HG03571 (cell line): ENCODE results near the gene B4GALT6.

Source experiments
- ATAC-seq: cut with Tn5 transposase; IDR thresholded peaks from one replicate; pipeline ENCODE4 v1.9.1; 2021; ENCODE audit not compliant: unreplicated experiment

The B4GALT6 gene

DNA sequence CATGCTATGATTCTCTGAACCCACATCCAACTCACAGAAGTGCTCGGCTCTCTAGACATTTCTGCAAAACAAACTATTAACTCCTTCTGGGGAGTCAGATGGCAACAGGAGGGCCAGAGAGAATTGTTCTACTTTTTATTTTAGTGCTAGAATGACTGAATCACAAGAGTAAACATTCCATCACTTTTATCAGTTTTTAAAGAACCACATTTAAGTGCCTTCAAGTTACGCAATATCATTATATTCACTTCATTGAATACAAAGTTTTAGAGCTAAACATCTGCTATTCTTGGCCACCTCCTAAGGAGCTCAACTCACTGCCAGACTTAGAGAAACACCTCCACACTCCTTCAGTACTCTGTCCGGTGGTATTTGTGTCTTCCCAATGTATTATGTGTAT, 22.4 kb downstream of the B4GALT6 start:
- ATAC-seq: no peak

DNA sequence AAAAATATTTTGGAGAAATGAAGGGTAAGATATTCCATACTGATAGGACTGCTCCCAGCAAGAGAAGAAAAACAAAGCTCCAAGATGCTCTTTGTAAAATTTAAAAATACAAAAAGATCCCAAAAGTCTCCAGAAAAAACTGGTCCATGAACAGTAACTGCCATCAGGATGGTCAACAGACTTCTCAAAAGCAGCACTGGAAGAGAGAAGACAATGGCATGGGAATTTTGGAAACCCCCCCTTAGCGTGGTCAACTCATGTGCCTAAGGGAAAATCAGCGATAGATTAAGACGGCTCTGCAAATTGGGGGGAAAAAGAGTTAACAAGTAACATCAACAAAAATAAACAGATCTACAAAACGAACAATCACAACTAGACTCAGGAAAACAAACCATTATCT, 23.6 kb downstream of the B4GALT6 start:
- no peak for ATAC-seq

DNA sequence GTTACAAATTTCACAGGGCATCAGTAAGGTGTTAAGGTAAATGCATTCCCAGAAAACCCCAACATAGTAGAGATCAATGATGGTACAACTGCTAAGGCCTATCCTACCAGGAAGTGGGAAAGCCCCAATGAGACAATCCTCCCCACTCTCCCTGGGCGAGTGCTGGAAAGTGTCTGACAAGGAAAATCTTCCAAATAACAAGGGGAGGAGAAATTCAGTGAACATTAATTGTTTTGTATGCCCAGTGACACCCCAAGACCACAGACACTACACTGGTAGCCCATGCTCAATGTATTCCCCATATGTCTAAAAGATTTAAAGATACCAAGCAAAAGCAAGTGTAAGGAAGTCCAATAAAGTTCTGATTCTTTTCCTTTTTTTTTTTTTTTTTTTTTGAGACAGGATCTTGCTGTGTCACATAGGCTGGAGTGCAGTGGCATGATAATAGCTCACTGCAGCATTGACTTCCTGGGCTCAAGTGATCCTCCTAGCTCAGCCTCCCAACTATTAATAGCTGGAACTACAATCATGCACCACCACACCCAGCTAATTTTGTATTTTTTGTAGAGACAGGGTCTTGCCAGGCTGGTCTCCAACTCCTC, 24.7 kb downstream of the B4GALT6 start:
- ATAC-seq: no peak

DNA sequence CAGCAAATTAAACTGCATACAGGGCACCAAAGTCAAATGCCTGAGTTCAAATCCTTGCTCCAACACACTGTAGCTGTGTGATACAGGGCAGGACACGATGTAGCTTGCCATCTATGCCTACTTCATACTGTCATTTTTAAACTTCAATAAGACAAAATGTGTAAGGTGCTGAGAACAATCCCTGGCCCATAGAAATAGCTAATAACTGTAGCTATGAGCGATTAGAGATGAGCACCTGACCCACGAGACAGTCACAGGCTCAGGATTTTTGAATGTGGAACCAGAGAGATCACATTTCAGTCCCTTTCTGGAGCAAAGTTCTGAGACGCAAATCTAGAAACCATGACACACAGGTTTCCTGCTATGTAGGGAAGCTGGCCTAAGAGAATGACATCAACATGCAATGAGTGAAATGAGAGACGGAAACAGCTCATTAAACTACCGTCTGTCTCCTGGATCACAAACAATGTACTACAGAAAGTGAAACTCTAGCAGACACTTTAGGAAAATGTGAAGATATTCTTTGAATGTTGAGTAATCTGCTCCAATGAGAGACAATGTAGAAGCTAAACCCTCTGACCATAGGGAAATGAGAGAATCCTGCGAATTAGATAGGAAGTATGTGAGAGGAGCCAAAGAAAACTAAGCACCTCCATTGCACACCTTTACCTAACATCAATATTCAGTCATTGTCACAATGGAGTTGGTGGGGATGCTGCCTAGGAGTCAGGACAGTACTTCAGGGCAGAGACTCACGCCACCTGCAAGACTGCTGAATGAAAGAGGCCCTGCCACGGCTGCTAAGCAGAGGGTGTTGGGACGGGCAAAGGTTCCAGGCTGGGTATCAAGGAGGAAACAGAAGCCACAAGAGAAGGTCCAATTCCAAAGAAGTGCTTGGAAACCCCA, 25.5 kb downstream of the B4GALT6 start:
- ATAC-seq: peak; percentile 51

DNA sequence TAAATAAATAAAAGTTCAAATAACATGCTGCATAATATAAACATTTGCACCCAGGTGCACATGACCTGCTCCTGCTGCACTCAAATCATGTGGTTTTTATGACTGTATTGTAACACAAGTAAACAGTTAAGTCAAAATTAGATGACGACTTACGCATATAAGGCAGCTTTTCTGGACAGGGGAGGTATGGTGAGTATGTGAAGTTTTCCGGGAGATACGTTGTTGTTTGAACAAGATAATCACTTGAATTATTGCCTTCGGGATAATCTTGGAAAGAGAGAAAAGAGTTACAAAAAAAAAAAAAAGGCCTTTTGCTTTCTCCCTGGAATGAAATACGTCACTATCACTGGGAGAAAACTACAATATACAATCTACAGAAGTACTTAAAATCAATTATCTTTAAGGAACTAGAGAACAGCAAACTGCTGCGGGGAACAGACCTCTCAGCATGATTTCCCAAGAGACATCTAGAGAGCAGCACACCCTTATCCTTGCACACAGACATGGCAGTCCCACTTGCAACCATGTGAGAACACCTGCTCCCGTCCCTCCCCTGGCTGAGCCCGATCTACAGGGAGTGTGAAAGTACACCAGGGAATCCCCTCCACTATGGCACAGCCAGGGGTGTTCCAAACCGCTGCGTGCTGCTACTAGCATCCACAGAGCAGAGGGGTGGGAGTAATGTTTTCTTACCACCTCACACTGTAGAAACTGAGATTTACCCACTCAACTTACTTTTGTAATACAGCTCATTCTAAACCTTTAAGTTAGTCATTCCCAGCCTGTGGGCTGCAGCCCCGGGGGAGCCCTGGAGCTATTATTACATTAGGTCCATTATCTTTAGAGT, 26.3 kb downstream of the B4GALT6 start:
- ATAC-seq: peak; percentile 76

DNA sequence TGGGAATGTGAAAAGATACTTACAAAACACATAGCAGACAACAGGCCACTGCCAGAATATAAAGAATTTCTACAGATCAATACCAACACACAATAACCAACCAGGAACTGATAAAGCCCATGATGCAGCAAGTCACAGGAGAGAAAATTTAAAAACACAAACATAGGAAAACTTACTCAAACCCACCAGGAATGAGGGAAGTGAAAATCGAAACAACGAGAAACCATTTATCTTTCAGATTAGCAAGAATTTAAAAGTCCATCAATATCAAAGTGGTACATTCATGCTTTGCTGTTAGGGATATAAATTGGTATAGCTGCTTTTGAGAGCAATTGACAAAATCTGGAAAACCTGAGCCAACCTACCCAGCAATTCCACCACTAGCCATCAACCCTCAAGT, 27.6 kb downstream of the B4GALT6 start:
- no peak for ATAC-seq

DNA sequence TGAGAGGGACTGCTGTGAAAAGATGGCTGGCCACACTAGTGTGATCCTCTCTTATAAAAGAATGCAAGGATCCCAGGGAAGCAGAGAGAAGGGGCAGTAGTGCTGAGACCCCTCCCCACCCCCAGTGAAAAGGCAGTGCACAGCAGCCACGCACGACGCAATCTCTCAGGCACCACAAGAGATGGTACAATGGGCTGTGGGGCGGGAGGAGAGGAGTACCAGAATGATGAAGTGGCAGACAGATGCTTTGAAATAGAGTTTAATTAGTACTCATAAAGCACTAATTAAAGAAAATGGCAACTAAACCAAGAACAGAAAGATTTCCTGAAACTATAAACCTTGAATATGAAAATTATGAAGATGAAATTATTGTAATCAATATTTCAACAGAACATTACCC, 29.0 kb downstream of the B4GALT6 start:
- ATAC-seq: no peak

DNA sequence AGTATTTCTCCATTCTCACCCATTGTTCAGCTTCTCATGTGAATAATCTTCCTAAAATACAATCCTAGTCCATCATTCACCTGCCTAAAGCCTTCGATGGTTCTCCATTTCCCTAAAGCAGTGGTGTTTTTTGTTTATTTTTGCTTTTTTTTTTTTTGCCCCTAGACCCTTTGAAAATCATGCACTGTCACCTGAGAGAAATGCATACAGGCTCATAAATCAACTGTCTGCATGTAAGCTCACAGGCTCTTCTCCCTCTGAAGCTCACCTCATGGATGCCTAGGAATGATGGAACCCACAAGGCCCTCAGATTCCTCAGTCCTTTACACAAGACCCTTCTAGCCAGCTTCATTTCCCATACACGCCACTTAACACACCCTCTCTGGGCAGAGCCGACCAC, 31.5 kb downstream of the B4GALT6 start:
- ATAC-seq: no peak

DNA sequence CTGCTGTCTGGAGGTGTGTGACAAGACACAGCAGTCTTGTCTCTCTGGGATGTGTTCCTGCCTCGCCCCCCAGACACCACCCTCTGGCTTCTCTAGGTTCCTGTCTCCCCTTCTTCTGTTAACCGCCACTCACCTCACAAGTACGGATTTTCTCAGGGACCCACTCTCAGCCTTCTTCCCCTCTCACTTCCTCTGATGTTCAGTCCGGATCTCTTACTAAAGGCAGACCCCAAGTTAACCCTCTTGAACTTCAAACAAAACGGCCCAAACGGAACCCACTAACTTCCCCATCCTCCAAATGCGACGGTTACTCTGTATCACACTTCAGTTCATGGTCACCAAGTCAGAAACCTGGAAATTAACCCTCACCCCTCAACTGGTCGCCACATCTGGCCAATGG, 32.0 kb downstream of the B4GALT6 start:
- no peak for ATAC-seq

DNA sequence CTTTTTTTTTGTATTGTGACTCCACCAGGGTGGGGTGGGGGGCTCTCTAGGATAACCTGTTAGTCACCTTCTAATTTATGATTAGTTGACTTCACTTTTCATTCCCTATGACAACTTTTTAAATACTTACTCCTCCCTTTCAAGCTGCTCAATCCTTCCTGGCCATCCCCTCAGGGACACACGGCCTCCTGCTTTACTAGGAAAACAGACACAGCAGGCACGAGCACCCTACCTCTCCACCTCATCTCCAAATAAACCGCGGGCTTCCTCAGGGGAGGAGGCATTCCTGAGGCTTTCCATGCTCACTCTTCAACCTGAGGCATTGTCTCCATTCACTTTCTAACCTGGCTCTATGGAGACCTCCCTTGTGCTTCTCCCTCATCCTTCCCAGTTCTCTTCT, 33.0 kb downstream of the B4GALT6 start:
- ATAC-seq: no peak

DNA sequence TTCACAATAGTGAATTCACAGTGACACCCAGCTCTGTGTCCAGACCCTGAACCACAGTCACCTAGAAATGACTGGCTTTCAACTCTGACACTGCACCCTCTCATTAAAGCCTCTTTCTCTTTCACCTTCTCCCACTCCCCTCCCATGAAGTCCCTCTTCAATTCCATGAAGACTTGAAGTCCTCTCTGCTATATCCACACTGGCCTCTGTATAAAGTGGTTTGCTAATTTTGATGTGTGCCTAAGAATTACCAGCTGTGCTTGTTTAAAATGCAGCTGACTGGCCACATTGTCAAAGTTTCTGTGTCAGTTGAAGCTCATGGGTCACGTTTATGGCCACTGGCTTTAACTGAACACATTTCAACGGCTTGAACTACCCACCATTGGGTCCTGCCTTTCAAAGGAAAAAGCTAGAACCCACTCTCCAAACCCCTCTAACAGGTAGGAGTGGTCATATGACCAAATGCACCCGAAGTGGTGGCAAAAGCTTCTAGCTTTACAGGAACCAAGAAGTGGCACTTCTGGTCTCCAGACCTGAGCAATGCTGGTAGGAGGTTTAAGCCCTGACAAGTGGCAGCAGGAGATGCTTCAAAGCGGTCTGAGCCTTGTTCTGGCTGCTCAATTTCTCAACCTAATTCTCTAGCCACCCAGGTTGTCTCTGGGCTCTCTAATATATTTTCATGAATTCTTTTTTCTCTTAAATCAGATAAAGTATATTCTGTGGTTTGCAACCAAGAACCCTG, 34.2 kb downstream of the B4GALT6 start:
- ATAC-seq: peak; percentile 35

DNA sequence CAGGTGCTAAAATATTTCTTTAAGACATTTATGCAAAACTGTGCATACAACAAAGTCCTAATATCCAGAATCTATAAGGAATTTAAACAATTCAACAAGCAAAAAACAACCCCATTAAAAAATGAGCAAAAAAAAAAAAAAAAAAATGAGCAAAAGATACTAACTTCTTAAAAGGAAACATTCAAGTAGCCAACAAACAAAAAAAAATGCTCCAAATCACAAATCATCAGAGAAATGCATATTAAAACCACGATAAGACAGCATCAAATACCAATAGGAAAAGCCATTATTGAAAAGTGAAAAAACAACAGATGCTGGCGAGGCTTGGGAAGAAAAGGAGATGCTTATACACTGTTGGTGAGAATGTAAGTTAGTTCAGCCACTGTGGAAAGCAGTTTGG, 34.9 kb downstream of the B4GALT6 start:
- ATAC-seq: no peak

DNA sequence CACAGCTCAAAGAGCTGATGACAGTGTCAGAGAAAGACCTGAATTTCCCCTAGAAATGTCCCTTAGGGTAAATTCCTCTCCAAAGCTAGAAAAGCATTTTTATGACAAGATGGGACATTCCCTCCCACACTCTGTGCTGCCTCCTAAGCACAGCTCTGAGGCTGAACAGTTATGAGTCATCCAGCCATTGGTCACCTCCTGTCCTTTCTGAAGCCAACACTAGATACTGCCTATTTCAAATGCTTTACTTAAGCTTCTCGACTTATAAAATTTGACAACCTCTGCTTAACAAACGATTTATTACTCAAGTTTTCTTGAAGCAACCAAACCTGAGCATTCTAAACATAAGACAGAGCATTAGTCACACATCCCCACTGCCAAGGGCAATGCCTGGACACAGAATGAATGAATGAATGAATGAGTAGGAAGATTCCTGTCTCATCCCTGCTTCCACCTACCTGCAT, 35.4 kb downstream of the B4GALT6 start:
- peak; percentile 75 for ATAC-seq

DNA sequence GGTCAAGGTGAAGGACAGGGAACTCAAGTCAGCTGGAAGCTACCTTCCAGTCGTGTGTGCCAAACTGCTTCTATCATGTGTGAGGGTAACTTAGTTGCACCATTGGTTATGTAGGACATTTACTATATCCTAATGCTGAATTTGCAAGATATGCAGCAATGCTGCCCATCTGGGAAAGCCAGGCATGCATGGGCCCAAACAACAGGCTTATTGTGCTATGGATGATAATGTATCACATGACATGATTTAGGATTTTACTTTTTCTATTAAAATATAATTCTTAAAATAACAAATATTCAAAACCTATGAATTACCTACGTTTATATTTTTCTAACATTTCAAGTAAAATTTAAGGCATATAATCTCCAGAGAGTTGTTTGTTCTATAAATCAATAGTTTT, 35.9 kb downstream of the B4GALT6 start:
- no peak for ATAC-seq

DNA sequence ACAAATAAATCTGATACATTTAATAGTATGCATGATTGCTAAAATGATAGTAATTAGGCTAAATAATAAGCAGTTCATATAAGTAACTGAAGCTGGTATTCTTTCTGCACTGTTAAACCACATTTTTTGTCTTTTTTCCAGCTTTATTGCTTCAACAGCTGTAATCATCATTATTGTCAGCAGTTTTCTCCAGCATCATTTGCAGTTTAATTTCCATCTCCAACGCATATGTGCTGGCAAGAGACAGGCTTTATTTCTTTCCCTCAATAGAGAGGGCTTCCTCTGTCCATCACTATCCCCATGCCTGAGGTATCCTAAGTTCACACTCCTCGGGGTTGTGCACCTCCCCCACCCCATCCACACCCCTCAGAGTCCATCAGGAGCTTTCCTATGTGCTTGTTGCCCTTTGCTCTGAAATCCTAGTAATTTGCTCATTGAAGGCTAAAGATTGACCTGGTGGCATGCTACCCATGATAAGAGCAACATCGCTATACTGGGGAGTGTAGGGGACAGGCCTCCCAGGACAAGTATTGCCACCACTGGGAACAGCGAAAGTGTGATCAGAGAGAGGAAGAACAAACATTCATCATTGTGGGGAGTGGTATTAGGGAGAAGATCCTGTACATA, 37.1 kb downstream of the B4GALT6 start:
- no peak for ATAC-seq

DNA sequence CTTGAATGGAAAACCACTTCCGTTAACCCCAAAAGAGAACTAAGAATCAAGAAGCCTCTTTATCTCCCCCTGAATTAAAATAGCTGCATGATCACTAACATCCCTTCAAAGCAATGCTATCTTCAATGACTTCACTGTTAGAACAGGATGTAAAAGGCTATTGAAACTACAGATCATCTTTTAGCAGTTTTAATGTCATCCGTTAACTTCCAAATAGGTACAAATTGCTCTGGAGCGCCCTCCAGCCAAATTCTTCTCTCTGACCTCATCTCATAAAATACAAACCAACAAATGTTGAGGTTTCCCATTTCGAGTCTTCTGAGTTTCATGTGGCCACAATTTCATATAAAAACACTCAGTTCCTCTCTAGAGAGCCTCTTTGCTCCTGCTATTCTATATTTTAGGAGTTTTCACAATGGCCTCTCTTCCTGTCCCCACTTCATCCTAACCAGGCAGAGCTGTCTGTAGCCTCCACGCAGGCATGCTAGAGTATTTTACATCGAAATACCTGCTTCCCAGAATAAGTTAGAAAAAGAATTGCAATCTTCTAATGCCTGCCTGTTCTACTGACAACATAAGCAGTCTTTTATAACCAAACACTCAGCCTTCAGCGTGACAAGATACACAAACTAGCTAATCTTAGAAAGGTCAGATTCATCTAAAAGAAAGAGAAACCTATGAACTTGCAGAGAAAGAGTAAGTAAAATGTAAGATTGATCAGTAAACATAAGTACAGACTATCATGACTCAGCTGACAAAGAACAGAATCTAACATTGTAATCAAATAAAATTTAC, 37.9 kb downstream of the B4GALT6 start:
- ATAC-seq: no peak

DNA sequence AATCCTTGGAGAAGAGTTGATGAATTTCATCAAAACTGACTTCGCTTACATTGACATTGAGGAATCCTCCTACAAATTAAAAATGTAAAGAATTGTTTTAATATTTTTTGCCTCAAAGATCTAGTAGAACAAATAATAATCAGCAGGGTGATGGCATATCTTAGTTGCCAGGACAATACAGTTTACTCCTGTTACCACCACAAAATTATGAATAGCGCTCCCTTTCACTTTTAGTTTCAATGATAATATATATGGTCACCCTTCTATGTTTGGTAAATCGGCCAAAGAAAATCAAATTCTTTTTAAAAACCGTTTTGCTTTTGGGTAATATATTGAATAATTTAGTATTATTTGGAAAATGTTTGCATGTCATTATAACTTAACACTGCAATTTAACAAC, 39.0 kb downstream of the B4GALT6 start:
- no peak for ATAC-seq

DNA sequence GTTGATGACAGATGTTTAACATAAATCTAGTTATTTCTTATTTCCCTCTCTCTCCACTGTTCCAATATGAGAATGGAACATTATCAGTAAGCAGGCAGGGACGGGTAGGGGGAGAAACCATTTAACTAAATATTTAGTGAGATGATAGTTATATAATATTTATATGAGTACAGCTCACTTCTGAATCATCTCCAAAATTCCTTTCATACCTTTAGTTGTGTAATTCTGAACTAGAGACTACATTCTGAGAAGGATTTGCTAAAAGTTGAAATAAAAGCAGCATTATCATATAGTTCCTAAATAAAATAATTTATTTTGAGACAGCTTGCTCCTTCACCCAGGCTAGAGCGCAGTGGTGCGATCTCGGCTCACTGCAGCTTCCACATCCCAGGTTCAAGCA, 41.4 kb downstream of the B4GALT6 start:
- no peak for ATAC-seq

DNA sequence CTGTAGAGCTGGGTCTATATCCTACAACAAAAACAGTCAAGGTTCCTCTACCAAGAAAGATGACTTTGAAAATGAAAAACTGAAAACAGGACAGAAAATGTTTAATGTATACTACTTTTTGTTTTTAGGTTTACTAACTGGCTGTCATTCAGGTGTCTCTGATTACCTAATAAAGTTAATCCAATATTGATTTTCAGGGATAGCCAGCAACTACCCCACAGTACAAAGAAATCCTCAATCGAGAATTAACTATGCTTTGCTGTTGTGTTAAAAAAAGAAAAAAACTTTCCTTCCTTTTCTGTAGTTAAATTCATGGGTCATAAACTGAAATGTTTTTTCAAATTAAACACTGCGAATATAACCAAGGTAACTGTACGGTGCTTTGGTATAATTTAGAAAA, 46.9 kb downstream of the B4GALT6 start:
- no peak for ATAC-seq

DNA sequence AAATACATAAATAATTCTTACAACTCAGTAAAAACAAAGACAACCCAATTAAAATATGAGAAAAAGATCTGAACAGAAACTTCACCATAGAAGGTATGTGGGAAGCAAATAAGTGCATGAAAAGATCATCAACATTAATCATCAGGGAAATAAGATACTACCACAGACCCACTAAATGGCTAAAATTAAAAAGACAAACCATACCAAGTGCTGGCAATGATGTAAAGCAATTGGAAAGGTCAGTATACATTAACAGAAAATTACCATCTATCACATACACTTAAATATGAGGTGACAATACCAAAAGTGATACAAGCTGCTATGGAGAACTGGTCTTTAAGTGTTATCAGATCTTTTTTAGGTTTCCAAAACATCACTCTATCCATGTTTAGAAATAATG, 48.0 kb downstream of the B4GALT6 start:
- ATAC-seq: no peak
